HepG2 (cell line): Measurements from ENCODE around the gene PSMD12. TPM values are rescaled to one million over a fixed set of nuclear protein-coding genes. Genes with fewer than 3 reads are reported as not detected.

ENCODE experiments used
- ATAC-seq: fragments of 200-7000 bp; cut with Tn5 transposase; 3 replicates; pipeline ENCODE4 v1.9.1; 2020; ENCODE audit warnings: mild to moderate bottlenecking, moderate library complexity
- BruUV-seq: library from RNA; stranded (reverse); fragments of 400-500 nt; replicated peaks from 2 replicates; lab custom pipeline; 2021; lab: Mats Ljungman, UMichigan
- CTCF ChIA-PET: fragments of 300-600 bp; formaldehyde crosslinking; extraction: SDS; loops from one replicate; lab custom pipeline; 2021; ENCODE audit warnings: low total read pairs, inconsistent platforms, low intra/inter-chr PET ratio; lab: Yijun Ruan, JAX
- POLR2A ChIA-PET: fragments of 350-600 bp; sonication (Branson Sonifier 250); formaldehyde crosslinking; loops from one replicate; lab custom pipeline; 2020; ENCODE audit warnings: antibody characterized with exemption, inconsistent platforms; lab: Yijun Ruan, JAX
- DNase-seq: peaks from one replicate; pipeline ENCODE4 v3.0.0-alpha.2; 2015; ENCODE audit warnings: low spot score
- FAIRE-seq: peaks from 3 replicates; lab custom pipeline; 2011; peaks lifted over from hg19 to GRCh38; lab: Jason Lieb, UNC
- H2AFZ ChIP-seq: one replicate; pipeline ENCODE4 v1.6.1; 2011; ENCODE audit warnings: low read length, inconsistent platforms
- H3K27ac ChIP-seq: fragments of 300-600 bp; 3 replicates; pipeline ENCODE4 v1.8.0; 2011; ENCODE audit warnings: mixed run types, mild to moderate bottlenecking, mixed read lengths, low read length, inconsistent platforms; ENCODE audit not compliant: insufficient read depth; ENCODE audit errors: extremely low read length
- H3K27me3 ChIP-seq, 2 experiments: fragments of 200-600 bp in 1 of 2; 2 replicates in 1 of 2; 3 replicates in 1 of 2; pipeline versions ENCODE4 v1.6.0 to v1.8.0; 2011; ENCODE audit warnings: low read length in 2 of 2, mild to moderate bottlenecking in 2 of 2, moderate library complexity in 2 of 2, inconsistent platforms in 1 of 2; ENCODE audit not compliant: insufficient read depth in 2 of 2, control insufficient read depth in 1 of 2
- H3K36me3 ChIP-seq, 2 experiments: fragments of 200-600 bp in 1 of 2; replicated peaks in 1 of 2; 2 replicates in 1 of 2; 3 replicates in 1 of 2; pipeline versions ENCODE4 v1.5.1 to v1.8.0; 2011; ENCODE audit warnings: low read length in 2 of 2, inconsistent platforms in 1 of 2; ENCODE audit not compliant: insufficient read depth in 2 of 2, control insufficient read depth in 1 of 2
- H3K4me1 ChIP-seq: 2 replicates; pipeline ENCODE4 v1.5.1; 2012; ENCODE audit warnings: low read length, inconsistent platforms; ENCODE audit not compliant: insufficient read depth
- H3K4me2 ChIP-seq: 2 replicates; pipeline ENCODE4 v1.6.0; 2011; ENCODE audit warnings: low read depth, low read length, inconsistent platforms
- H3K4me3 ChIP-seq, 3 experiments: fragments of 200-600 bp in 1 of 3; sonication (generic), shearing (Covaris generic) in 1 of 3; replicated peaks in 1 of 3; 2 replicates each; pipeline ENCODE4 v1.5.1; 2011 to 2016; ENCODE audit warnings: low read length in 3 of 3, inconsistent platforms in 2 of 3, low read depth in 2 of 3, mild to moderate bottlenecking in 2 of 3, control low read depth in 1 of 3, mixed read lengths in 1 of 3; ENCODE audit not compliant: insufficient read depth in 1 of 3
- H3K79me2 ChIP-seq: one replicate; pipeline ENCODE4 v1.6.1; 2011; ENCODE audit warnings: low read length, inconsistent platforms; ENCODE audit not compliant: insufficient read depth
- H3K9ac ChIP-seq: 2 replicates; pipeline ENCODE4 v1.6.0; 2011; ENCODE audit warnings: mild to moderate bottlenecking, low read depth, low read length, inconsistent platforms; ENCODE audit not compliant: insufficient read depth
- H3K9me3 ChIP-seq: 2 replicates; pipeline ENCODE4 v1.5.1; 2012; ENCODE audit warnings: mild to moderate bottlenecking, low read length
- H4K20me1 ChIP-seq: 2 replicates; pipeline ENCODE4 v1.6.0; 2011; ENCODE audit warnings: inconsistent platforms, mild to moderate bottlenecking, low read length, moderate library complexity; ENCODE audit not compliant: insufficient read depth
- CAMTA2 ChIP-seq: sonication (generic); formaldehyde crosslinking; IDR thresholded peaks from 2 replicates; pipeline ENCODE4 v1.4.0; 2020; ENCODE audit warnings: mild to moderate bottlenecking, missing genetic modification reagents, borderline replicate concordance
- CCAR2 ChIP-seq: fragments of 200-400 bp; formaldehyde crosslinking; optimal IDR thresholded peaks from 2 replicates; pipeline ENCODE3; 2018; ENCODE audit warnings: low read depth, mild to moderate bottlenecking, low read length, moderate library complexity
- CEBPB ChIP-seq: IDR thresholded peaks from 2 replicates; pipeline ENCODE4 v1.6.1; 2011; ENCODE audit warnings: low read depth, low read length, improper control_type of control experiment, borderline replicate concordance
- KLF9 ChIP-seq: IDR thresholded peaks from 2 replicates; pipeline ENCODE4 v1.6.1; 2016; ENCODE audit warnings: low read depth
- MTF2 ChIP-seq: sonication (generic); formaldehyde crosslinking; IDR thresholded peaks from 2 replicates; pipeline ENCODE4 v1.5.0; 2020; ENCODE audit warnings: missing genetic modification reagents, borderline replicate concordance
- SP4 ChIP-seq: sonication (generic); formaldehyde crosslinking; IDR thresholded peaks from 2 replicates; pipeline ENCODE4 v1.8.1; 2023; ENCODE audit warnings: mild to moderate bottlenecking, missing genetic modification reagents
- ZBTB25 ChIP-seq: IDR thresholded peaks from 2 replicates; pipeline ENCODE4 v1.6.1; 2018; ENCODE audit warnings: missing genetic modification reagents
- ZFP1 ChIP-seq: IDR thresholded peaks from 2 replicates; pipeline ENCODE4 v1.6.1; 2016
- ZFP82 ChIP-seq: sonication (generic); formaldehyde crosslinking; IDR thresholded peaks from 2 replicates; pipeline ENCODE4 v1.5.1; 2020; ENCODE audit warnings: mild to moderate bottlenecking, missing genetic modification reagents, borderline replicate concordance
- WGBS: methylation state at CpG from one replicate; pipeline ENCODE4 v1.1.6; 2017; ENCODE audit warnings: low lambda C conversion rate; 5-methylcytosine and 5-hydroxymethylcytosine counted together
- in situ Hi-C: cut with HindIII; loops from 2 replicates; pipeline ENCODE4 v1.10.0; 2017; ENCODE audit warnings: low pct_unique_long_range_greater_than_20kb; ENCODE audit not compliant: extremely low pct_ligation_motif_present
- intact Hi-C: fragments of 100-400 bp; cut with micrococcal nuclease; formaldehyde crosslinking; loops from one replicate; pipeline ENCODE4 v1.10.0; 2022; ENCODE audit not compliant: unreplicated experiment
- polyA plus RNA-seq, 8 experiments: library from polyadenylated mRNA; depleted of rRNA in 3 of 8; stranded (reverse) in 7 of 8; unstranded in 1 of 8; fragments of >200 nt; fragmentation: Illumina TruSeq in 4 of 8; extraction: Trizol in 4 of 8; gene quantifications; 2 replicates each; pipeline versions ENCODE4 v1.2.1 to v1.2.3, GENCODE V29; 2011 to 2016; ENCODE audit warnings: low read depth in 4 of 8, missing spikeins in 1 of 8, mixed read lengths in 1 of 8; ENCODE audit not compliant: insufficient read depth in 1 of 8
- total RNA-seq, 5 experiments: library from RNA; depleted of rRNA; stranded (reverse); fragments of >200 nt; fragmentation: Illumina TruSeq; extraction: Trizol; gene quantifications; 2 replicates each; pipeline ENCODE4 v1.2.3, GENCODE V29; 2016; ENCODE audit warnings: low read depth in 1 of 5
- TF ChIP-seq, protein P1 (sequence below): sonication (generic); formaldehyde crosslinking; IDR thresholded peaks from 2 replicates; pipeline ENCODE4 v1.9.0; 2021; ENCODE audit warnings: mild to moderate bottlenecking, missing genetic modification reagents
- TF ChIP-seq, protein P2 (sequence below): sonication (generic); formaldehyde crosslinking; IDR thresholded peaks from 2 replicates; pipeline ENCODE4 v1.8.1; 2023; ENCODE audit warnings: missing genetic modification reagents, mild to moderate bottlenecking, borderline replicate concordance

PSMD12 gene
- total and polyA plus RNA-seq, 2 of the 13 experiments (the other 11 are each of a cell fraction or from before 2014, with no cell fraction given), result 27.4 to 71.7 TPM

GRCh38 chr17:67358612-67359011, 7.8 kb downstream of the PSMD12 start (continued):
- no peak for TF ChIP-seq CCAR2
- no peak for TF ChIP-seq MTF2 (CRISPR knock-in tag)
- TF ChIP-seq SP4 (CRISPR knock-in tag), result no peak
- TF ChIP-seq CAMTA2 (CRISPR knock-in tag), result no peak
- no peak for TF ChIP-seq KLF9 (CRISPR knock-in tag)
- no peak for TF ChIP-seq ZFP82 (CRISPR knock-in tag)

GRCh38 chr17:67353929-67354574, 12.3 kb downstream of the PSMD12 start:
- in situ Hi-C loops (no loop called here), intact Hi-C loops (no loop called here)
- no TSS peak for BruUV-seq
- H3K79me2 ChIP-seq, result peaks cover 16% of the 10 kb centered on the region
- no peak overlapping the region for H3K4me2 ChIP-seq
- no peak for ATAC-seq
- H3K36me3 ChIP-seq, result peaks cover 27 to 82% of the 10 kb centered on the region in 2 experiments
- POLR2A ChIA-PET, result interaction anchor here (1.0 kb wide), 1 partner anchor 10 kb away, joined by 4 read pairs; no protein-coding TSS in a partner anchor
- FAIRE-seq, result no peak
- no peaks in the 10 kb centered on the region for H3K27me3 ChIP-seq
- no peak overlapping the region for H2AFZ ChIP-seq
- H3K4me1 ChIP-seq, result no peaks in the 10 kb centered on the region
- CTCF ChIA-PET, result no interaction called here
- peaks cover 11% of the 10 kb centered on the region for H4K20me1 ChIP-seq
- WGBS, result 94% methylated on average over 8 of the region's 8 CpGs
- H3K4me3 ChIP-seq, result no peak overlapping the region
- H3K9me3 ChIP-seq, result no peaks in the 10 kb centered on the region
- no peak for DNase-seq
- H3K27ac ChIP-seq, result no peak overlapping the region
- H3K9ac ChIP-seq, result no peak overlapping the region
- TF ChIP-seq, protein P1, sequence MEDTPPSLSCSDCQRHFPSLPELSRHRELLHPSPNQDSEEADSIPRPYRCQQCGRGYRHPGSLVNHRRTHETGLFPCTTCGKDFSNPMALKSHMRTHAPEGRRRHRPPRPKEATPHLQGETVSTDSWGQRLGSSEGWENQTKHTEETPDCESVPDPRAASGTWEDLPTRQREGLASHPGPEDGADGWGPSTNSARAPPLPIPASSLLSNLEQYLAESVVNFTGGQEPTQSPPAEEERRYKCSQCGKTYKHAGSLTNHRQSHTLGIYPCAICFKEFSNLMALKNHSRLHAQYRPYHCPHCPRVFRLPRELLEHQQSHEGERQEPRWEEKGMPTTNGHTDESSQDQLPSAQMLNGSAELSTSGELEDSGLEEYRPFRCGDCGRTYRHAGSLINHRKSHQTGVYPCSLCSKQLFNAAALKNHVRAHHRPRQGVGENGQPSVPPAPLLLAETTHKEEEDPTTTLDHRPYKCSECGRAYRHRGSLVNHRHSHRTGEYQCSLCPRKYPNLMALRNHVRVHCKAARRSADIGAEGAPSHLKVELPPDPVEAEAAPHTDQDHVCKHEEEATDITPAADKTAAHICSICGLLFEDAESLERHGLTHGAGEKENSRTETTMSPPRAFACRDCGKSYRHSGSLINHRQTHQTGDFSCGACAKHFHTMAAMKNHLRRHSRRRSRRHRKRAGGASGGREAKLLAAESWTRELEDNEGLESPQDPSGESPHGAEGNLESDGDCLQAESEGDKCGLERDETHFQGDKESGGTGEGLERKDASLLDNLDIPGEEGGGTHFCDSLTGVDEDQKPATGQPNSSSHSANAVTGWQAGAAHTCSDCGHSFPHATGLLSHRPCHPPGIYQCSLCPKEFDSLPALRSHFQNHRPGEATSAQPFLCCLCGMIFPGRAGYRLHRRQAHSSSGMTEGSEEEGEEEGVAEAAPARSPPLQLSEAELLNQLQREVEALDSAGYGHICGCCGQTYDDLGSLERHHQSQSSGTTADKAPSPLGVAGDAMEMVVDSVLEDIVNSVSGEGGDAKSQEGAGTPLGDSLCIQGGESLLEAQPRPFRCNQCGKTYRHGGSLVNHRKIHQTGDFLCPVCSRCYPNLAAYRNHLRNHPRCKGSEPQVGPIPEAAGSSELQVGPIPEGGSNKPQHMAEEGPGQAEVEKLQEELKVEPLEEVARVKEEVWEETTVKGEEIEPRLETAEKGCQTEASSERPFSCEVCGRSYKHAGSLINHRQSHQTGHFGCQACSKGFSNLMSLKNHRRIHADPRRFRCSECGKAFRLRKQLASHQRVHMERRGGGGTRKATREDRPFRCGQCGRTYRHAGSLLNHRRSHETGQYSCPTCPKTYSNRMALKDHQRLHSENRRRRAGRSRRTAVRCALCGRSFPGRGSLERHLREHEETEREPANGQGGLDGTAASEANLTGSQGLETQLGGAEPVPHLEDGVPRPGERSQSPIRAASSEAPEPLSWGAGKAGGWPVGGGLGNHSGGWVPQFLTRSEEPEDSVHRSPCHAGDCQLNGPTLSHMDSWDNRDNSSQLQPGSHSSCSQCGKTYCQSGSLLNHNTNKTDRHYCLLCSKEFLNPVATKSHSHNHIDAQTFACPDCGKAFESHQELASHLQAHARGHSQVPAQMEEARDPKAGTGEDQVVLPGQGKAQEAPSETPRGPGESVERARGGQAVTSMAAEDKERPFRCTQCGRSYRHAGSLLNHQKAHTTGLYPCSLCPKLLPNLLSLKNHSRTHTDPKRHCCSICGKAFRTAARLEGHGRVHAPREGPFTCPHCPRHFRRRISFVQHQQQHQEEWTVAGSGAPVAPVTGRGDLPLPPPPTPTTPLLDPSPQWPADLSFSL (CRISPR knock-in tag), result no peak
- no peak for TF ChIP-seq ZBTB25 (CRISPR knock-in tag)
- TF ChIP-seq, protein P2, sequence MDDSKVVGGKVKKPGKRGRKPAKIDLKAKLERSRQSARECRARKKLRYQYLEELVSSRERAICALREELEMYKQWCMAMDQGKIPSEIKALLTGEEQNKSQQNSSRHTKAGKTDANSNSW (CRISPR knock-in tag), result no peak
- TF ChIP-seq ZFP1, result no peak
- no peak for TF ChIP-seq CEBPB
